Duodenal mucosa (tissue), 2 donors: Measurements from ENCODE around the gene RNU6-8.

Source experiments
- H3K27ac ChIP-seq: one replicate; pipeline ENCODE4 v1.7.0; 2013; ENCODE audit warnings: low read depth, low read length
- H3K27me3 ChIP-seq, 2 donors: one replicate each; pipeline ENCODE4 v1.7.0; 2013; ENCODE audit warnings: low read length in 2 of 2, control low read depth in 1 of 2; ENCODE audit not compliant: insufficient read depth in 2 of 2, control insufficient read depth in 1 of 2
- H3K36me3 ChIP-seq, 2 donors: one replicate each; pipeline ENCODE4 v1.7.0; 2013; ENCODE audit warnings: low read length in 2 of 2, control low read depth in 1 of 2; ENCODE audit not compliant: insufficient read depth in 2 of 2, control insufficient read depth in 1 of 2
- H3K4me1 ChIP-seq, 2 donors: one replicate each; pipeline ENCODE4 v1.7.0; 2013; ENCODE audit warnings: low read length in 2 of 2, control low read depth in 1 of 2; ENCODE audit not compliant: insufficient read depth in 2 of 2, control insufficient read depth in 1 of 2
- H3K4me3 ChIP-seq, 2 donors: one replicate each; pipeline ENCODE4 v1.7.0; 2013; ENCODE audit warnings: low read length in 2 of 2, low read depth in 1 of 2
- H3K9ac ChIP-seq, 2 donors: one replicate each; pipeline ENCODE4 v1.7.0; 2013; ENCODE audit warnings: low read length in 2 of 2, low read depth in 1 of 2
- H3K9me3 ChIP-seq, 2 donors: one replicate each; pipeline ENCODE4 v1.7.0; 2013; ENCODE audit warnings: low read length in 2 of 2, control low read depth in 1 of 2; ENCODE audit not compliant: control insufficient read depth in 1 of 2

The RNU6-8 gene

DNA sequence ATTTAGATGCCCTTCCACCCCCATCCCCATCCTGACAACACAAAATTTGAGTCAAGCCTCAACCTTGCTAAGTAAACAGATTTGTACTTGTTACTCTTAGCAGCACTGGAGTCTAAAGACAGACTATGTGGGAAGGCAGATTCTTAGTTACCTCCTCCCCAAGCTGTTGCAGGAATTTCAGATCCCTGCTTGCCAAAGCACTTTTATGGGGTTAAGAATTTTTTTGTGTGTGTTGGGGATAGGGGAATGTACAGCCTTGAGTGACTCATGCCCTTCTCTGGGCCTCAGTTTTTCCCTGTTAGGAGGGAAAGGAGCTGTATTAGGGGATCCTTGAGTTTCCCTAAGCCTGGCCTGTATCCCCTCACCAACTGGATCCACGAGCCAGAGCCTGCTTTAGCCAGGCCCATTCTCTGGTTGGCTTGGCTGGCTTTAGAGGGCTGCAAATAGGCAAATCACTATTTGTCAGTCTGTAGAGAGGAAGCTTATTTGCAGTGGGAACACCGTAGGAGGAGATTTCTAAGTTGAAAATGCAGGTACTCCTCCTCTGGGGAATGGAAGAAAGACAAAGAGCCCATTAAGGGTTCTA is 27.7 kb upstream of the RNU6-8 start:
- Histone ChIP-seq H3K9ac (no peak overlapping the region), H3K4me1 (peaks cover 14 to 30% of the 10 kb centered on the region in 2 donors), H3K27me3 (no peaks in the 10 kb centered on the region), H3K27ac (no peak overlapping the region), H3K36me3 (no peaks in the 10 kb centered on the region), H3K9me3 (no peaks in the 10 kb centered on the region), H3K4me3 (no peak overlapping the region)

DNA sequence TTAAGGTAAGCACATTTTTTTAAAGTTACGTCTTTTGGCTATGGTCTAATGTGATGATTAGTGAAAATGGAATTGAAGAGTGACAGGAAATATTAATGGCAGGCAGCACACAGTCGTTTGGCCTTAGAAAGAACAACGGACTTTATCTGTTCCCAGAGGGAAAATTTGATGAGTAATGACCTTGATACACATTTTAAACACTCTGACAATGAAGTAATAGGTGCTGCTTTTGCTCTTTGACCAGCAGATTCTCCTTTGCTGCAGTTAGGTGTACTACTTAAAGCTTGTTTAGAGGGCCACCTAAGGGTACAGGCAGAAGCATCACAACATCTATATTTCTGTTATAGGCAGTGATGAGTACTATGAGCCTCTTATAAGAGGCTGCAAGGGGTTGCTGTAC is 27.1 kb upstream of the RNU6-8 start:
- Histone ChIP-seq H3K4me3 (no peak overlapping the region), H3K27me3 (no peaks in the 10 kb centered on the region)

GRCh38 chr14:32226056-32226455 is 23.0 kb upstream of the RNU6-8 start:
- H3K36me3 ChIP-seq, result no peaks in the 10 kb centered on the region
- H3K4me1 ChIP-seq, result peaks cover 0 to 22% of the 10 kb centered on the region in 2 donors
- H3K27ac ChIP-seq, result no peak overlapping the region

More for the DNA sequence above, 27.1 kb upstream of the RNU6-8 start:
- Histone ChIP-seq H3K27ac (no peak overlapping the region), H3K4me1 (peaks cover 14 to 36% of the 10 kb centered on the region in 2 donors), H3K36me3 (no peaks in the 10 kb centered on the region), H3K9ac (no peak overlapping the region), H3K9me3 (no peaks in the 10 kb centered on the region)

DNA sequence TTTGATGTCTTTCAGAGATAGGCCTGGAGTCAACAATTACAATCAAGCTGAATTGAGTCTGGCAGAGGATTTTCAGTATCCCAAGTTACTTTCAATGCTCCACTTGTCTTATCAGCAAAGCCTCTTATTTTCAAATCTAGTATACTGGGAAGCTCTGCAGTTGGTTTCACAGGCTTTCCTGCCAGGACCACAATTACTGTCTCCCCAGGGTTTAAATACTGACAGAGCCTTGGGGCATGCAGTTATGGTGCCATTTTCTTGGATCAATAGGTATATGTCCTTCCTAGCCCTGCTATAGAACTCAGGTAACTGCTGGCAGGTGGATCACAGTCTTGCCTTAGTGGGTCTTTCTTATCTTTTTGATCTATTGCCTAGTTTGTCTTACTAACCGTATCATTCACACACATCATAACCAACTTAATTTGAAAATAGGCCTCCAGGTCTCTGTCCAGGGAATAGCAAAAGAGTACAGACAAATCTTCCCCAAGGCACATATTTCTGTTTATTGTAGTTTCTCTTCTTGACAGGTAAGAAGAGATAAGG is 22.4 kb upstream of the RNU6-8 start:
- no peak overlapping the region for H3K9ac ChIP-seq
- no peaks in the 10 kb centered on the region for H3K9me3 ChIP-seq
- H3K27ac ChIP-seq, result no peak overlapping the region
- no peaks in the 10 kb centered on the region for H3K27me3 ChIP-seq
- H3K4me3 ChIP-seq, result no peak overlapping the region
- H3K36me3 ChIP-seq, result no peaks in the 10 kb centered on the region
- H3K4me1 ChIP-seq, result peaks cover 0 to 22% of the 10 kb centered on the region in 2 donors

More at GRCh38 chr14:32226056-32226455, 23.0 kb upstream of the RNU6-8 start:
- Histone ChIP-seq H3K4me3 (no peak overlapping the region), H3K27me3 (no peaks in the 10 kb centered on the region), H3K9me3 (no peaks in the 10 kb centered on the region), H3K9ac (no peak overlapping the region)

- Histone ChIP-seq H3K9me3 (no peaks in the 10 kb centered on the region), H3K36me3 (no peaks in the 10 kb centered on the region), H3K4me3 (no peak overlapping the region), H3K4me1 (peaks cover 0 to 22% of the 10 kb centered on the region in 2 donors), H3K27ac (no peak overlapping the region), H3K27me3 (no peaks in the 10 kb centered on the region), H3K9ac (no peak overlapping the region)
Observed at GRCh38 chr14:32224737-32225377, 21.8 kb upstream of the RNU6-8 start.

DNA sequence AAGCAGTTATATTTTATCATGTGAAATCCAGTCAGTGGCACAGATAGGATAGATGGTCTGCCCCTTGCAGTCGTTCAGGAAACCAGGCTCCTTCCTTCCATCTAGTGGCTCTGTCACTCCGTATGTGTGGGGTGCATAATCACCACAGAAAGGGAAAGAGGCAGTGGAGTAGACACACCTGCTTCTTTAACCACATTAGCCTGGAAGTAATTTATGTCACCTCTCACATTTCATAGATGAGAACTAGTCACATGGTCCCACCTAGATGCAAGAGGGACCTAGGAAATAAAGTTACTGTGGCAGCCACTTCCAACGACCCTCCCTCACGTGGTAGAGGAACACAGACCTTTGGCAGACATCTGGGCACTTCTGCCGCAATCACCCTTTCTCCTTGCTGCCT is 14.2 kb upstream of the RNU6-8 start:
- H3K9me3 ChIP-seq, result no peaks in the 10 kb centered on the region
- no peaks in the 10 kb centered on the region for H3K27me3 ChIP-seq
- no peaks in the 10 kb centered on the region for H3K36me3 ChIP-seq
- H3K4me1 ChIP-seq, result peaks cover 0 to 7% of the 10 kb centered on the region in 2 donors
- peak overlapping the region in 1 of 2 donors; percentile 6 for H3K9ac ChIP-seq
- no peak overlapping the region for H3K4me3 ChIP-seq
- H3K27ac ChIP-seq, result no peak overlapping the region

GRCh38 chr14:32212833-32213232 is 9.8 kb upstream of the RNU6-8 start:
- H3K9ac ChIP-seq, result no peak overlapping the region
- H3K9me3 ChIP-seq, result no peaks in the 10 kb centered on the region
- no peaks in the 10 kb centered on the region for H3K4me1 ChIP-seq
- H3K4me3 ChIP-seq, result no peak overlapping the region
- H3K27me3 ChIP-seq, result no peaks in the 10 kb centered on the region
- no peaks in the 10 kb centered on the region for H3K36me3 ChIP-seq
- no peak overlapping the region for H3K27ac ChIP-seq

DNA sequence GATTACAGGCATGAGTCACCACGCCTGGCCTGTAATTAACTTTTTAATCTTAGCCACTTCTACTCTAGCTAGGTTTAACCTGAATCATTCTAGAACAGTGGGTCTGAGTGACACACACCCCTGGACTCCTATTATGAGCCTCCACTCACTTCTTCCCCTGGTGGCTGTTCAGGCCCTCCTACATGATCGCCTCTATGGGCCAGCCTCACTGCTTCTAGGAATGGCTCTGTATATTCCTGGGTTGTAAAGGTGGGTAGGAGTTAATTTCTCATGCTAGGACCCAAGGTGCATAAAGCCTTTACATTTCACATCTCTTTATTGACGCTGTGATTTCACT is 8.0 kb upstream of the RNU6-8 start:
- H3K9me3 ChIP-seq, result no peaks in the 10 kb centered on the region
- no peak overlapping the region for H3K27ac ChIP-seq
- peaks cover 4 to 7% of the 10 kb centered on the region in 2 donors for H3K4me1 ChIP-seq
- no peak overlapping the region for H3K4me3 ChIP-seq
- H3K9ac ChIP-seq, result no peak overlapping the region
- no peaks in the 10 kb centered on the region for H3K27me3 ChIP-seq
- no peaks in the 10 kb centered on the region for H3K36me3 ChIP-seq

- Histone ChIP-seq H3K9ac (no peak overlapping the region), H3K36me3 (no peaks in the 10 kb centered on the region), H3K4me3 (no peak overlapping the region), H3K27ac (no peak overlapping the region), H3K9me3 (no peaks in the 10 kb centered on the region), H3K4me1 (peaks cover 7 to 11% of the 10 kb centered on the region in 2 donors), H3K27me3 (no peaks in the 10 kb centered on the region)
Observed at GRCh38 chr14:32209471-32209870, 6.4 kb upstream of the RNU6-8 start.

GRCh38 chr14:32208490-32208889 is 5.4 kb upstream of the RNU6-8 start:
- Histone ChIP-seq H3K36me3 (no peaks in the 10 kb centered on the region), H3K4me3 (no peak overlapping the region), H3K27ac (no peak overlapping the region), H3K9ac (no peak overlapping the region), H3K4me1 (peaks cover 12 to 17% of the 10 kb centered on the region in 2 donors), H3K27me3 (no peaks in the 10 kb centered on the region), H3K9me3 (no peaks in the 10 kb centered on the region)
